GM21381 (cell line): ENCODE measurements around the gene SIK3.

Experiments used
- ATAC-seq: cut with Tn5 transposase; IDR thresholded peaks from one replicate; pipeline ENCODE4 v1.9.1; 2021; ENCODE audit warnings: mild to moderate bottlenecking, moderate library complexity; ENCODE audit not compliant: unreplicated experiment

SIK3 gene

DNA sequence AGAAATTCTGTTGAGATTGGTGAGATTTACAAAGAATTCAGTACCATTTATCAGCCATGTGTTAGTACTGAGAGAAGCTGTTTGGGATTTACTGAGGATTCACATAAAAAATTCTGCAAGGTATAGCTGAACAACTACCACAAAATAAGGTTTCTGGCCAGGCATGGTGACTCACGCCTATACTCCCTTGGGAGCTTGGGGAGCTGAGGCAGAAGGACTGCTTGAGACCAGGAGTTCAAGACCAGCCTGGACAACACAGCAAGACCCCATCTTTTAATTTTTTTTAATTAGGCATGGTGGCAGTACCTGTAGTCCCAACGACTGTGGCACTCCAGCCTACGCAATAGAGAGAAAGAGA is 86.7 kb downstream of the SIK3 start:
- no peak for ATAC-seq

DNA sequence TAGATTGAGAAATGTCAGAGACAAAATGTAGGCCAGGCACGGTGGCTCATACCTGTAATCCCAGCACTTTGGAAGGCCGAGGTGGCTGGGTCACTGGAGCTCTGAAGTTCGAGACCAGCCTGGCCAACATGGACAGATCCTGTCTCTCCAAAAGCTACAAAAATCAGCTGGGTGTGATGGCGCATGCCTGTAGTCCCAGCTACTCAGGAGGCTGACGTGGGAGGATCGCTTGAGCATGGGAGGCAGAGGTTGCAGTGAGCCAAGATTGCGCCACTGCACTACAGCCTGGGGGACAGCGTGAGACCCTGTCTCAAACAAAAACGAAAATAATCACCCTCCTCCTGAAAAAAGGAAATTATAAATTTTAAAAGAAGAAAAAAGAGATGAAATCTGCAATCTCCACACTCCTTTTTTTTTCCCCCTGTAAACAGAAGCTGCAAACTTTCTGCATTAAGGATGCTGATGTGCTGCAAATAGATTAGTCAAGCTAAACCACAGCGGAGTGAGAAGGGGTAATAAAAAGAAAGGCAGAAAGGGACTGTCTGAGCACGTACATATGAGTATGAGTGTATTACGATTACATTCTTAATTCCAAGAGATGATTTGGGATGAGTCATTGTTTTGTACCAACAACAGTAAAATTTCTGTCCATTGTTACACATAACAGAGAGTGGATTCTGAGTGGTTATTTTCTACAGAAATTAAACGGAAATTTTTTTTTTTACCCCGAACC is 87.3 kb downstream of the SIK3 start:
- ATAC-seq, result no peak

DNA sequence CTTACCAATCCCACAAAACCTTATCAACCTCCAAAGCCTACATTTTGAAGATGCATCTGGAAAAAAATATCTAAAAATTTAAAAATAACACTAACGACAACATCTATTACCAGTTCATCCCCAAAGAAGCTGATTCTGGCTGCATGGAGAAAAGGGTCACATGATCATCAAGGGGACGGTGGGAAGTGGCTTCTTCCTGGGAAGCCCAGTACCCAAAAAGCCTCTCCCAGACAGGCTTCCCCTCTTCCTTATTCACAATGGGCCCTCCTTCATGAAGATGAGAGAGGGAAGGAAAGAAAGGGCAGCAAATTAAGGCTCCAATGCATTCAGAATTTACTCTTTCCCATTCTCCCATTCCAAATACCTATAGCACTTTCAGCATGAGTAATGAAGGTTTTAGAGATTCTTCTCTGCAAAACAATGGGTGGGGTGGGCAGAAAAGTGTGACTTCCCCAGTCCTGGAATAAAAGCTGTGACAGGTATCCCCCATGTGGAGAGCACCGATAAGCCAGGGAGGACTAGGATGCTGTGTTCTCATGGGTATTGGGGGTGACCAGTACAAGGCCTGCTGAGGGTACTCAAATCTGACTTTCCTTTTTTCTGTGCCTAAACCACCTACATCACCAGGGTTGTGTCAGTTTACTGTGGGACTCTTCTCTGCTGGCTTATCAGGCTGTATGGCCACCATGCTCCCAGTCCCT is 88.2 kb downstream of the SIK3 start:
- ATAC-seq, result no peak

DNA sequence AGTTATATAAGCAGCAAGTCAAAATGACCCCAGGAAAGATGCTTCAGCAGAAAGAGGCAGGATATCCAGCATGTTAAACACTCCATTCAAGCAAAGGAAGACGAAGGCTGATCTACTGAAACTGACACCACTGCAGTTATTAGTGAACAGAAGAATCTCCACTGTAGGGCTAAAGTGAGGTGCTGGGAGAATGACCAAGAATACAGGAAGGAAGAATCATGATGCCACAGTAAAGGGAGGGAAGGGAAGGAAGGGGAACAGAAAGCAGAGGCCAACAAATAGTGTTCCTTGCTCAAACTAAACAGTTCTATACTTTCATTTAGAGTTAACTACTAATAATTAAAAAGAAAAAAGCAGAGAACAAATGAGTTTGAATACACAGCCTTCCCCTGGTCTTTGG is 92.5 kb downstream of the SIK3 start:
- no peak for ATAC-seq

DNA sequence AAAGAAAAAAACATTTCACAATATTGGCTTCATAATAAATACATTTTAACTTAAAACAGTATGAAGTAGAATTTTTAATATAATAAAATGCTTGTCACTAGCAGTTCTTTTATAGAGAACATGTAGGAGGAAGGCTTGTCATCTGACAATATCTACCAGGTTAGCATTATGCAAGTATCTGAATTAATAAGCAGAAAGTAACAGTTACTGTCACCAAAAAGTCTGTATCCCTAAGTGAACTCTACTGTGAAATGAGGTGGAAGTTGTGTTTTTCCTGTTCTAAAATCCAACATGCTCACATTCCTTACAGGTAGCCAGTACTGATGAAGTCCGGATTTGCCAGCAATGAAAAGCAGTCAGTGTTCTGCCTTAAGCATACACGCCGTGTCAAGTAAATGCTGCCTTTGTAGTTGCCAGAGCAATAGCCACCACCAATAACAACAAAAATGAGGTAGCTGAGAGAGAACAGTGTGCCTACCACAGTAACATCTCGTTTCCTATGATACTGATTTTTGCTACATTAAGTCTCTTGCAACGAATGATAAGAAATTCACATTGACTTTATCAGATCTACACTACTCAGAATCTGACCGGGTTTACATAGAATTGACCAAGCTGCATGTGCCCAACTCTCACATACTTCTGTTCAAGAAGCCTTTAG is 95.5 kb downstream of the SIK3 start:
- no peak for ATAC-seq

DNA sequence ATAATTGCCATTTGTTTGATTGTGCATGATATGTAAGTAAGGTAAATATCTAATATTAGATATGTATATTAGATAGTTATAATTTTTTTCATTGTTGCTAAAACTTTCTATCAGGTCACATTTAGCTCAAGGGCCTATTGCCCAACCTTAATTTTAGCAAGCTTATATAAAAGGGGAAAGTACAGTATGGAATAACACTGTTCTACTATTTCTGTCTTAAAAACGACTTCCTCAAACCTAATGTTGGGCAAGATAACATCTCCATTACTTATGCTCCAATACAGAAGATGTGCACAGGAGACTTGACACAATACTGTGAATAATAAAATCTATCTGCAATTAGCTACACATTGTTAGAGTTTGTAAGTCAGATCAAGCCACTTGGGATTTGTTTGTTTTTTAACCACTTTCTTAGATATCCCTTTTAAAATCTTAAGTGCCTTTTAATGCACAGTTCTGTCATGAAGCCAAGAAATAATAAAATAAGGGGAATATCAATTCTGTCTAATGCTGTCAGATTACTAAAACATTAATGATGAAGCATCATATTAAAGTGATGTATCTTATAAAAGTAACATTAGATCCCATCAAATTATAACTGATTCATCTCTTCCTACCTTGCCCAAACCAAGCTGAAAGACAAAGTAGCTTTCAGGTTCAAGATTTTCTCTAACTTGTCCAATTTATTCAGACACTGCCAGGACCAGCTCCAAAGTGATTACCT is 98.1 kb downstream of the SIK3 start:
- ATAC-seq, result no peak

DNA sequence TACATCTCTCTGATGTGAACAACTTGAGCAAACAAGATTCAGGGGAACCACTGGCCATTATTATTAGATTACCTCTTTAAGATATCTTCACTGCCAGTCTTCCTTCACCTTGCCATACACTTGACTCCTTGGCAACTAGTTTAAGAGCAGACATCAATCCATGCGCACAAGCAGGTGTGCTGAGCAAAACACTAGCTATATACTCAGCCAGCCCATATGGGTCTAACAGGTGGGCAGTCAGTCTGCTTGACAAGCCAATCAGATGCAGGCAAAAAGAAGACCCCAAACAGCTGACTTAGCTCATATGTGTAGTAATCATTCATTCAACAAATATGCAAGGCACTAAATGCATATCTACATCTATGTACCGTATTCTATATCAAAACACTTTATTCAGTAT is 101.2 kb downstream of the SIK3 start:
- no peak for ATAC-seq

DNA sequence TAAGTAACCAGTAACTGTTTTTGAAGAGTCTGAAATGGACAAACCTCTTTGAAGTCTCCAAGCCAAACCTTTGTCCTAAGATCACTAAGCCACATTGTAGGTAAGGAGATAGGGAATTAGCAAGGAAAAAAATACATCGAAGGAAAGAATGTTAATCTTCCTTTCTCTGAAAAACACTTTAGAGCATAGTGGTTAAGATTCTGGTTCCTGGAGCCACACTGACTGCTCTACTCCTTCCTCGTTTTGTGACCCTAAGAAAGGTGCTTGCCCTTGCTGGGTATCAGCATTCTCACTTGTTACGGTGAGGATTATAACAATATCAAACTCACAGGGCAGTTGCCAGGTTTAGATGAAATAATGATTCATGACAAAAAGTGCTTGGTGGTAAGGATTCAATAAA is 104.0 kb downstream of the SIK3 start:
- ATAC-seq, result no peak

DNA sequence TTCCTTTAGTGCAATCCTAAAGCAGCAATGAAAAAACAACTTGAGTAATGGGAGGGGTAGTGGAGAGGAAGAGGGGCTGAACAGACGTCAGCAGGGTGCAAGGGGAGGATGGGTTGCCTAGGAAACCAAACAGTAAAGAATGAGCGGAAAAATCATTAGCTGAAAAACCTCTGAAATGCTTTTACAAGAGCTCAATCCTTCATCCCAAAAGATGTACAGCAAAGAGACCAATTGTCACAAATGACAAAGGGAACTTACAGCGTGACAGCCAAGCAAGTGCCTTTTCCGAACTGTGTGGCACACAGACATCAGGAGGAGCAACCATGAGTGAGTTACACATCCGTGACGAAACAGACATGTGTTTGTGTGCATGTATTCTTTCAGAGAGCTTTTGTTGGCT is 104.6 kb downstream of the SIK3 start:
- ATAC-seq, result no peak

DNA sequence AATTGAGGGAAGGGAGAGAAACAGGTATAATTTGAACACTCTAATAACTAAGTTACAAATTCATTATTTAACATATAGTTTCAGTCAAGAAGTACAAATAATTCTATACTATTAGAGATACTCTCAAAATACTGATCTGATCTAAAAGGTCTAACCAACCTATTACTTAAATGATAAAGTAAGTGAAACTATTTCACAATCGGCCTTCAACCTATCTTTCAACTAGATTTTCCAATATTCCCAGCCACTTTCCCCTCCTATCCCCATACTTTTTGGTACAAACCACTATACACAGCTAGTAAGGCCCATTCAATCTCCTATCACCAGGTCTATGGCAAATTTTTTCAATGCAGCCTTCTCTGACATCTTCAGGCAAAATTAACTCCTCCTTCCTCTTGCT is 106.7 kb downstream of the SIK3 start:
- no peak for ATAC-seq

DNA sequence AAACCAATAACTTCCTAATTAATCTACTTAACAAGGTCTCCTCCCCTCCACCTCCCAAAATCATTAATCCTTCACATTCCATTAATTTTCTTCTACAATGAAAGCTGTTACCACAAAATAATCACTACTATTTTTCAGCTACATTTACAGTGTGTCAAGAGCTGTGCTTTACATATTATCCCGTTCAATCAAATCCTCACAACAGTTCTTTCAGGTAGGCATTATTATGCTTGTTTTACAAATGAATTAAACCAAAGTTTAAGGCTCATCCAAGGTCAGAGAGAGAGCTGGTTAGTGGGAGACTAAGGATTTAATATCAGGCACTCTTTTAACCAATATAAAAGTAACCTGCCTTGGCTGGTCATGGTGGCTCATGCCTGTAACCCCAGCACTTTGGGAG is 107.4 kb downstream of the SIK3 start:
- no peak for ATAC-seq

DNA sequence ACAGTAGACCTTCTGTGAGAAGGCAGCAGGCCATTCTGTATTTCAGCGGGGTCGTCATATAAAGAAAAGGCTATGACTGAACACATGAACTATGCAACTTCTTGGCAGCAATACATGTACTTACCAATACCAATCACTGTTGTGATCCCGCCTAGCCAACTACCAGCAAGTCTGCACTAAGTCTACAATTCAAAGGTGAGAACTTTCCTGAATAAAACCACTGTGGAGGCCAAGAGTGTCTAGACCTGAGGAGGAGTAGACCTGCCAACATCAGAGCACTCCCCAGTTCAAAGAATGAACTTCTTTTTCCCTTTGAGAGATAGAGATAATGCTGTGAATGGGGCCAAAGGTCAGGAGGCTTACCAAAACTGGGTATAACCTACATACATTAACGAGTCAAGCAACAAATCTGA is 108.2 kb downstream of the SIK3 start:
- ATAC-seq, result no peak

DNA sequence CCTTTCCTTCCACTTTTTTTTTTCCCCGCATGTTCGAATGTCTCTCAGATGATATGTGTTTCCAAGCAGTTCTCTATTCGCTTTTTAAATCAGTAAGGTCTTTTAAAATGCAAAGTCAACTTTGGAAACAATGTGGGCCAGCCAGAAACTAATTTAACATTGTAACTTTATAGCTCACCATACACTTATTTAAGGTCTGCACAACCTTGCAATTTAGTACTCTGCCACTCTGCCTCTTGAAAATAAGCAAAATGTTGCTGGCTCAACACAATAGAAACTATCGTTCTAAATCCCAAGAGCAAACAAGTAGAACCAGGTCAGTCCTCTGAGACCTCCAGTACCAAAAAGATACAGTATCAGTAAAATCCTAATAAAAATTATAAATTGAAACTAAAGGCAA is 109.0 kb downstream of the SIK3 start:
- no peak for ATAC-seq

DNA sequence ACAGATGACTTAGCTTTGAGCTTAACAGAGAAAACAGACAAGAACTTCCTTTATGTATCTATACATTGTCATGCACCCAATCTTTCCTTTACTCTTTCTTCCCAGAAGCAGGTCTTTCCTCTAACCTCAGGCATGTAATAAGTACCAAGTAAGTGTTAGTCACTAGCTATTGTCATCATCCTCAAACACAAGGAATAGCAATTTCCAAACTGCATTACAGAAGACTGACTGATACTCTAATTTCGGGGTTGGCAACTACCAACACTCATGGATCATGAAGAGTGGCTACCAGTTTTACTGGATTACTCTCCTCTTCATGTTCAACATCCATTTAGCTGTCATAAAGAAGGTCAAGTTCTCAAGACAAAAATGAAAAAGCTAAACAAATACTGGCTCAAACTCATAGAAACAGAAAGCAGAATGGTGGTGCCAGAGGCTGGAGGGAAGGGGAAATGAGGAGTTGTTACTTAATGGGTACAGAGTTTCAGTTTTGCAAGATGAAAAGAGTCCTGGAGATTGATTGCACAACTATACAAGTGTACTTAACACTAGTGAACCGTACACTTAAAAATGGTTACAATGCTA is 111.6 kb downstream of the SIK3 start:
- ATAC-seq, result peak; percentile 68

DNA sequence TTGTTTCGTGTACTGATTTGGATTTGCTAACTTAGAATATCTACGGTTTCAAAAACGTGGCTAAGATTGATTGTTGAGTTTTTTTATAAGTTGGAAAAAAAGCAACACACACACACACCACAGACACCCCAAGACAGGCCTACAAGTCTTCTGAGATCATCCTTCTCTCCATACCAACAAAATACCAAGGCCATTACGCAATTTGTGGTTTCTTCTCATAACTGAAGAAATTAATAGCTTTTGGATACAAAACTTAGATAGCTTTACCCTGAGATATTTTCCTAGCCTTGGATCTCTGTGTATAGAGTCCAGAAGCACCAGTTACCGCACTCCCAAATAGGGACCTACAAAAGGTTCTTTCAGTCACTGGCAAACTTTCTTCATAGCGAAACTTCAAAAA is 113.6 kb downstream of the SIK3 start:
- no peak for ATAC-seq

DNA sequence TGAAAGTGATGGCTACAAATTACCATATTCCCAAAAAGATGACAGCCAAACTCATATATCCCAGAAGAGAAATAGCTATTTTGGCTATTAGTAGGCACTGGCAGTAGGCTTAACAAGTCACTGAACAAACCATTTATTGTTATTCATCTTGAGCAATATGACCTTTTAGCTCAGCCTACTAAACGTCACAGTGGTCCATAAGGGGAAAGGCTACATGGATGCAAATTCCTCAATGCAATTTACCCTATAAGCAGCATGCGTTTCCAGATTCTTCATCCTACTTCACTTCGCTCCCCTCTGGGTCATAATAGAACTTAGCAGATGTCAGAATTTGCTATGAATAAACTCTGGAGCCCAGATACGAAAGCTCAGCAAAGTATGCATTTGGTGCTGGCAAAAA is 114.0 kb downstream of the SIK3 start:
- ATAC-seq, result no peak

DNA sequence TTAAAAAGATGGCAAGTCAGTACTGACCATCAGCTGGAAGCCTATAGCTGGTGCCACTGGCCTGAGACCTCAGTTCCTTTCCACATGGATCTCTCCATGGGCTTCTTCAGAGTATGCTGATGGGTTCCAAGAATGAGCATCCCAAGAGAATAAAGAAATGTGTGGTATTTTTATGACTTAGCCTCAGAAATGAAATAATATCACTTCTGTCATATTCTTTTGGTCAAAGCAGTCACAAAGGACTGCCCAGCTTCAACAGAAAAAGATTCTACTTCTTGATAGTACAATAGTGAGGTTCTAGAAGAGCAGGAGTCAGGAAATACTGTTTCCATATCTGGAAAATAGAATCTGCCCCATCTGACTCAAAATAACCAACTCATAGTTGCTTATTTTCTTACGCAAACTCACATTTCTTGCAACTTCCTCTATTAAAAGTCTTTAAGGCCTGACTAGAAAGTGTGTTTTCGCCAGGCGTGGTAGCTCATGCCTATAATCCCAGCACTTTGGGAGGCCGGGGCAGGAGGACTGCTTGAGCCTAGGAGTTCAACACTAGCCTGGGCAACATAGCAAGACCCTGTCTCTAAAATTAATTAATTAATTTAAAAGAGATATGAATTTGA is 116.9 kb downstream of the SIK3 start:
- no peak for ATAC-seq

DNA sequence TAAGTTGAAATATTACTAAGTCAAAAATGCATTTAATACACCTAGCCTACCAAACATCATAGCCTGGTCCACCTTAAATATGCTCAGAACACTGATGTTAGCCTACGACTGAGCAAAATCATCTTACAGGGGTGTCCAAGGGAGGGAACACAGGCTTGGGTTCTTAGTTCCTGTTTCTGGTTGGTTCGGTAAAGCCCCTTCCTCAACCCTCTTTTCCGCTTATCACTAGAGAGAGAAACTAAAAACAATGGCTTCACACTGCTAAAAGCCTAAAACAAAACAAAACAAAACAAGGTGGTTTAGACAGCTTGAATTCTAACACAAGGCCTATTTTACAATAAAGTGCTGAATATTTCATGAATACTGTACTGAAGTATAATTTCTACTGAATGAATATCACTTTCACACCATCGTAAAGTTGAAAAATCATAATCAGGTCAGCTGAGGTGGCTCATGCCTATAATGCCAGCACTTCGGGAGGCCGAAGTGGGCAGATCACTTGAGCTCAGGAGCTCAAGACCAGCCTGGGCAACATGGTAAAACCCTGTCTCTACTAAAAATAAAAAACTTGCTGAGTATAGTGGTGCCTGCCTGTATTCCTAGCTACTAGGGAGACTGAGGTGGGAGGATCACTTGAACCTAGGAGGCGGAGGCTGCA is 118.0 kb downstream of the SIK3 start:
- peak; percentile 86 for ATAC-seq

DNA sequence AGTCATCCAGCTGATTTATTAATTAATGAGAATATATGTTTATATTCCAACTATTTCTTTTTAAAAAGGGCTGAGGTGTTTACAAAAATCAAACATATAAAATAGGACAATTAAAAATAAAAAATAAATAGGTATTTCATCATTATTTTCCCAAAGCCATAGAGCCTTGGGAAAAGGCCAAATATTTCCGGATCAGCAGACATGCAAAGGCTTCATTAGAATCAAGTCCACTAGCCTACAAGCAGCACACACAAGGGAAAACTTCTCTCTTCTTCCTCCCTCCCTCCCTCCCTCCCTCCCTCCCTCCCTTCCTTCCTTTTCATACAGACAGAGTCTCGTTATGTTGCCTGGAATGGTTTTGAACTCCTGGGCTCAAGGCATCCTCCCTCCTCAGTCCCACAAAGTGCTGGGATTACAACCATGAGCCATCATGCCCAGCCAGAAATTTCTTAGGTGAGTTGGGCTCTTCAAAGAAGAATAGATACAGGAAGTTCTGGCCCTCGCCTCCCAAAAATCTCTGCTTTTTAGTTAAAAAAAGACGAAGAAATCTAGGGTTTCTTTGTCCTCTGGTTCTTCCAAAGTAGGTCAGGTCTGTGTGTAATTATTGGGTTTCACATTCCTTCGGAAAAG is 121.2 kb downstream of the SIK3 start:
- ATAC-seq, result no peak

DNA sequence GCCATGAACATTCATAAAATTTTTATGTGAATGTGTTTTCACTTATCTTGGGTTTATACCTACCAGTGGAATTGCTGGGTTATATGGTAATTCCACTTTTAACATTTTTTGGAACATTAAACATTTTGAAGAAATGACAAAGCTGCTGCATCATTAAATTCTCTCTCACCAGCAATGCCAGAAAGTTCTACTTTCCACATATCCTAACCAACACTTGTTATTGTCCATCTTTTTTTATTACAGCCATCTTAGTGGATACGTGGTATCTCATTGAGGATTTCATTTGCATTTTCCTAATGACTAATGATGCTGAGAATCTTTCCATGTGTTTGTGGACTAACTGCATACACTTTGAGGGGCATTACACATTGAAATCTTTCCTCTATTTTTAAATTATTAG is 122.6 kb downstream of the SIK3 start:
- no peak for ATAC-seq
